H1 (cell line): ENCODE data around the gene BRICD5. TPM values are rescaled to one million over a fixed set of nuclear protein-coding genes. Genes with fewer than 3 reads are reported as not detected.
A peak's percentile ranks its signal among the peaks of the same experiment; 100 is the strongest.

ENCODE experiments used
- CTCF ChIA-PET: fragments of 300-600 bp; sonication (Branson Sonifier 250); formaldehyde crosslinking; loops from one replicate; lab custom pipeline; 2021; ENCODE audit not compliant: partially characterized antibody; lab: Charles Lee
- POLR2A ChIA-PET: fragments of 300-600 bp; sonication (Branson Sonifier 250); formaldehyde crosslinking; loops from one replicate; lab custom pipeline; 2021; ENCODE audit warnings: inconsistent platforms; ENCODE audit not compliant: partially characterized antibody; lab: Charles Lee
- DNase-seq, 2 experiments: peaks; one replicate each; pipeline versions ENCODE4 v3.0.0 to v3.0.0-alpha.2; 2010 to 2022; ENCODE audit warnings: low spot score in 2 of 2, low read depth in 1 of 2, mixed read lengths in 1 of 2
- FAIRE-seq: peaks from 2 replicates; lab custom pipeline; 2011; peaks lifted over from hg19 to GRCh38; lab: Jason Lieb, UNC
- H2AFZ ChIP-seq: 2 replicates; pipeline ENCODE4 v1.8.1; 2012; ENCODE audit warnings: low read length, inconsistent platforms
- H2AK5ac ChIP-seq: 2 replicates; pipeline ENCODE4 v1.6.1; 2013; ENCODE audit warnings: low read depth, low read length
- H2BK120ac ChIP-seq: replicated peaks from 2 replicates; pipeline ENCODE3; 2013; ENCODE audit warnings: low read depth, low read length, inconsistent platforms
- H2BK12ac ChIP-seq: 2 replicates; pipeline ENCODE4 v1.6.1; 2013; ENCODE audit warnings: low read depth, low read length
- H2BK15ac ChIP-seq: 2 replicates; pipeline ENCODE4 v1.6.1; 2013; ENCODE audit warnings: low read length
- H2BK20ac ChIP-seq: 2 replicates; pipeline ENCODE4 v1.6.1; 2013; ENCODE audit warnings: low read length
- H2BK5ac ChIP-seq: 2 replicates; pipeline ENCODE4 v1.6.1; 2013; ENCODE audit warnings: low read depth, low read length
- H3K14ac ChIP-seq: 2 replicates; pipeline ENCODE4 v1.6.1; 2013; ENCODE audit warnings: inconsistent platforms; ENCODE audit not compliant: insufficient read length
- H3K18ac ChIP-seq: 2 replicates; pipeline ENCODE4 v1.6.1; 2013; ENCODE audit warnings: low read length; ENCODE audit errors: extremely low read depth
- H3K23ac ChIP-seq: 2 replicates; pipeline ENCODE4 v1.6.1; 2013; ENCODE audit warnings: inconsistent platforms; ENCODE audit not compliant: insufficient read length
- H3K23me2 ChIP-seq: 2 replicates; pipeline ENCODE4 v1.6.1; 2013; ENCODE audit warnings: low read depth, low read length
- H3K27ac ChIP-seq: 2 replicates; pipeline ENCODE4 v1.6.1; 2011; ENCODE audit warnings: low read depth, low read length, inconsistent platforms
- H3K27me3 ChIP-seq, 4 experiments: replicated peaks in 1 of 4; 1 replicate in 1 of 4; 2 replicates in 3 of 4; pipeline versions ENCODE4 v1.6.1 to v1.8.1; 2011 to 2013; ENCODE audit warnings: low read length in 3 of 4, mild to moderate bottlenecking in 3 of 4, inconsistent platforms in 2 of 4, mixed read lengths in 2 of 4, moderate library complexity in 1 of 4; ENCODE audit not compliant: control insufficient read depth in 3 of 4, insufficient read depth in 3 of 4; ENCODE audit errors: extremely low read depth in 1 of 4
- H3K36me3 ChIP-seq, 4 experiments: 2 replicates each; pipeline versions ENCODE4 v1.6.1 to v1.8.1; 2011 to 2013; ENCODE audit warnings: mild to moderate bottlenecking in 4 of 4, low read length in 3 of 4, moderate library complexity in 2 of 4, control low read depth in 1 of 4, inconsistent platforms in 1 of 4; ENCODE audit not compliant: insufficient read depth in 4 of 4, control insufficient read depth in 2 of 4
- H3K4ac ChIP-seq: replicated peaks from 2 replicates; pipeline ENCODE3; 2013; ENCODE audit warnings: low read length, low read depth, mixed read lengths, inconsistent platforms; ENCODE audit not compliant: insufficient read length
- H3K4me1 ChIP-seq, 4 experiments: replicated peaks in 1 of 4; 1 replicate in 1 of 4; 2 replicates in 3 of 4; pipeline versions ENCODE4 v1.6.1 to v1.8.1; 2011 to 2013; ENCODE audit warnings: low read length in 3 of 4, inconsistent platforms in 2 of 4, mixed read lengths in 1 of 4; ENCODE audit not compliant: insufficient read depth in 4 of 4, control insufficient read depth in 3 of 4
- H3K4me2 ChIP-seq, 2 experiments: 2 replicates each; pipeline versions ENCODE4 v1.6.1 to v1.8.1; 2011 to 2013; ENCODE audit warnings: low read depth in 2 of 2, low read length in 2 of 2, control low read depth in 1 of 2, inconsistent platforms in 1 of 2, mild to moderate bottlenecking in 1 of 2; ENCODE audit not compliant: insufficient read depth in 1 of 2
- H3K4me3 ChIP-seq, 4 experiments: fragments of 200-600, 300-600 bp in 1 of 4; sonication (generic), shearing (Covaris generic), sonication (Bioruptor Twin) in 1 of 4; 2 replicates each; pipeline versions ENCODE4 v1.5.1 to v1.8.1; 2011 to 2016; ENCODE audit warnings: low read length in 4 of 4, low read depth in 3 of 4, control low read depth in 2 of 4, inconsistent platforms in 2 of 4, mild to moderate bottlenecking in 2 of 4, mixed read lengths in 1 of 4, moderate library complexity in 1 of 4; ENCODE audit not compliant: insufficient read depth in 2 of 4; ENCODE audit errors: extremely low read depth in 1 of 4
- H3K56ac ChIP-seq: replicated peaks from 2 replicates; pipeline ENCODE3; 2013; ENCODE audit warnings: low read depth, mild to moderate bottlenecking, mixed read lengths, low read length, inconsistent platforms; ENCODE audit not compliant: insufficient read length
- H3K79me1 ChIP-seq: 2 replicates; pipeline ENCODE4 v1.6.1; 2013; ENCODE audit warnings: low read depth, low read length, control low read depth
- H3K79me2 ChIP-seq, 2 experiments: 2 replicates each; pipeline versions ENCODE4 v1.6.1 to v1.8.1; 2012 to 2013; ENCODE audit warnings: low read length in 2 of 2, mild to moderate bottlenecking in 2 of 2, inconsistent platforms in 1 of 2; ENCODE audit not compliant: insufficient read depth in 2 of 2, control insufficient read depth in 1 of 2
- H3K9ac ChIP-seq, 4 experiments: replicated peaks in 1 of 4; 1 replicate in 1 of 4; 2 replicates in 3 of 4; pipeline versions ENCODE4 v1.6.1 to v1.8.1; 2011 to 2013; ENCODE audit warnings: low read depth in 3 of 4, low read length in 3 of 4, control low read depth in 2 of 4, mild to moderate bottlenecking in 2 of 4, moderate library complexity in 2 of 4, inconsistent platforms in 1 of 4; ENCODE audit errors: extremely low read depth in 1 of 4
- H3K9me3 ChIP-seq, 2 experiments: 2 replicates each; pipeline versions ENCODE4 v1.6.1 to v1.8.1; 2012 to 2013; ENCODE audit warnings: mild to moderate bottlenecking in 2 of 2, moderate library complexity in 2 of 2, control low read depth in 1 of 2, inconsistent platforms in 1 of 2, low read depth in 1 of 2, low read length in 1 of 2, mixed read lengths in 1 of 2; ENCODE audit not compliant: insufficient read depth in 2 of 2
- H4K20me1 ChIP-seq, 2 experiments: replicated peaks in 1 of 2; 2 replicates each; pipeline versions ENCODE3 to v1.8.1; 2011 to 2013; ENCODE audit warnings: inconsistent platforms in 2 of 2, low read length in 2 of 2, mild to moderate bottlenecking in 1 of 2; ENCODE audit not compliant: insufficient read depth in 2 of 2, control insufficient read depth in 1 of 2
- H4K5ac ChIP-seq: 2 replicates; pipeline ENCODE4 v1.6.1; 2013; ENCODE audit warnings: low read length, low read depth, mixed read lengths, inconsistent platforms; ENCODE audit not compliant: insufficient read length
- H4K8ac ChIP-seq: 2 replicates; pipeline ENCODE4 v1.8.0; 2013; ENCODE audit warnings: mild to moderate bottlenecking, moderate library complexity, low read length, inconsistent platforms; ENCODE audit not compliant: insufficient read depth; ENCODE audit errors: extremely low read depth
- H4K91ac ChIP-seq: replicated peaks from 2 replicates; pipeline ENCODE3; 2013; ENCODE audit warnings: low read length, mixed read lengths, inconsistent platforms; ENCODE audit not compliant: insufficient read length
- POLR2A ChIP-seq, 2 experiments: IDR thresholded peaks; 1 replicate in 1 of 2; 2 replicates in 1 of 2; pipeline ENCODE4 v1.6.1; 2011; ENCODE audit warnings: low read depth in 2 of 2, low read length in 2 of 2, mild to moderate bottlenecking in 2 of 2; ENCODE audit errors: control extremely low read depth in 1 of 2
- SP2 ChIP-seq: IDR thresholded peaks from 2 replicates; pipeline ENCODE4 v1.6.1; 2012; ENCODE audit warnings: mild to moderate bottlenecking, low read length, inconsistent platforms
- WGBS, 2 experiments: shearing (Covaris generic) in 1 of 2; methylation state at CpG; one replicate each; pipeline versions ENCODE4 v1.1.6 to v1.1.7; 2013 to 2015; ENCODE audit warnings: low lambda C conversion rate in 2 of 2, mixed read lengths in 2 of 2, inconsistent platforms in 1 of 2, low coverage in 1 of 2, missing lambda C conversion rate in 1 of 2; ENCODE audit not compliant: insufficient replicate concordance in 2 of 2, insufficient coverage in 1 of 2, insufficient read length in 1 of 2; ENCODE audit errors: extremely low coverage in 1 of 2, missing lambda C conversion rate in 1 of 2; 5-methylcytosine and 5-hydroxymethylcytosine counted together
- polyA plus RNA-seq, 7 experiments: library from polyadenylated mRNA; depleted of rRNA in 3 of 7; stranded (reverse) in 5 of 7; unstranded in 2 of 7; fragments of >200 nt in 5 of 7; fragments of 200-250 nt in 2 of 7; gene quantifications; 1 replicate in 5 of 7; 2 replicates in 1 of 7; 4 replicates in 1 of 7; pipeline versions ENCODE4 v1.2.1 to v1.2.3, GENCODE V29; 2011 to 2013; ENCODE audit warnings: missing spikeins in 2 of 7, mixed read lengths in 2 of 7
- total RNA-seq: library from RNA; stranded (reverse); fragmentation: NEBNext Ultra II Directional; extraction: Animal tissue kit (Norgen Biotek cat#: 25700); gene quantifications from 2 replicates; pipeline ENCODE4 v1.2.1, GENCODE V29; 2021

Gene BRICD5
- total and polyA plus RNA-seq, 2 of the 8 experiments (the other 6 are each of a cell fraction or from before 2014, with no cell fraction given) = 8.5 to 14.2 TPM

DNA sequence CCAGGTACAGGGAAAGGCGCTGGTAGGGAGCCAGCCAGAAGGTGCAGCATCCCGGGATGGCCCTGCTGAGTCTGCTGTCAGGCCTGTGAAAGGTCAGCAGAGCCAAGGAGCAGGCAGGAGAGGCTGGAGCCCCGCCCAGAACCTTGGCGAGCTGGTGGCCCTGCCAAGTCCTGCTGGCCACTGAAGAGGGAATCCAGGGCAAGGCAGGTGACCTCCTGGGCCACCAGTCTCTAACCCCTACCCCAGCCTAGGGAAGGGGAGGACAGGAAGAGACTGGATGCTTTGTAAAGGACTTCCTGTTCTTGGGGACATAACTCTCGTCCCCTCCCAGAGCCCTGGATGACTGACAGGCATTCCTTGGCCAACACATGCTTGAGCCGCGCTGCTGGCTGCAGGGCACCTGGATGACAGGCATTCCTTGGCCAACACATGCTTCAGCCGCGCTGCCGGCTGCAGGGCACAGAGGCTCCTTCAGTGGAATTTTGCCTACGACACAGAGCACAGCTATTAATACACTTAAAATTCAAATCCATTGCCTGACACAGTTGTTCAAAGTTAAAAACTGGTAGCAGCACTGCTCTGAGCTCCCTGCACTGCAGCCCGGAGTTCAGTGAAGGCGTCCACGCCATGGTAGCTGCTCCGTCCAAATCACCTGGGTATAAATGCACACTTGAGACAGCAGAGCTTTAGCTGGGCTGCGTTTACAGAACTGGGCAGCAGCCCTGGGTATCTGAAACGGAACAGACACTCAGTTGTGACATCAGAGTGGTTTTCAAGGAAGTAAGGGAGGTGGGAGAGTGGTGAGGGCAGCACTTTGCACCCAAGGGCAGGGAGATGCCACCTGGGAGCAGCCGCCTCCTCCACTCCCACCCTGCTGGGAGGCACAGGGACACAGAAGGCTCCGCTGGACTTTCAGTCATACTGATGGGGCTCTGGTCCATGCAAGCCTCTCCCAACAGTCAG is 2.0 kb upstream of the BRICD5 start:
- Histone ChIP-seq H3K23me2 (peaks cover 9% of the 10 kb centered on the region), H2BK5ac (no peak overlapping the region), H3K79me1 (peaks cover 4% of the 10 kb centered on the region), H3K27ac (no peak overlapping the region), H3K9me3 (no peaks in the 10 kb centered on the region), H3K4ac (no peak overlapping the region), H3K79me2 (peaks cover 3 to 18% of the 10 kb centered on the region in 2 experiments; a peak in 3 of 4 replicates), H3K56ac (no peak overlapping the region), H3K23ac (no peak overlapping the region), H4K8ac (peak overlapping the region; percentile 5; the same call in 1 of the 2 replicates), H2AFZ (no peak overlapping the region), H4K5ac (no peak overlapping the region), H3K27me3 (no peaks in the 10 kb centered on the region), H3K36me3 (peaks cover 7 to 33% (median 15%) of the 10 kb centered on the region in 4 experiments; a peak in 6 of 8 replicates), H3K4me1 (peaks cover 0 to 17% (median 5%) of the 10 kb centered on the region in 4 experiments; a peak in 5 of 7 replicates), H2BK15ac (no peak overlapping the region), H3K18ac (no peak overlapping the region), H2BK20ac (no peak overlapping the region), H3K4me3 (peak overlapping the region; percentile 74 to 92 (median 78); a peak in 5 of 8 replicates), H2AK5ac (no peak overlapping the region), H3K14ac (no peak overlapping the region), H4K20me1 (peaks cover 8 to 40% of the 10 kb centered on the region in 2 experiments), H3K4me2 (peak overlapping the region; percentile 80 to 84; a peak in 3 of 4 replicates), H2BK120ac (no peak overlapping the region), H3K9ac (peak overlapping the region in 1 of 4 experiments; percentile 63; a peak in 2 of 7 replicates), H4K91ac (no peak overlapping the region), H2BK12ac (no peak overlapping the region)
- 92% methylated on average over 19 of the region's 19 CpGs; no CpG with 5 or more reads in 1 of the 2 experiments for WGBS, 2 experiments
- POLR2A ChIA-PET = interaction anchor here (0.6 to 15.1 kb wide), 12 partner anchors 9 to 219 kb away, joined by 3 to 156 read pairs (median 3); partner anchors contain the start of genes CASKIN1, E4F1 and TRAF7
- CTCF ChIA-PET = interaction anchor here (0.9 to 1.2 kb wide), 2 partner anchors 17 to 44 kb away, joined by 3 to 6 read pairs; no protein-coding TSS in a partner anchor
- DNase-seq = no peak
- TF ChIP-seq SP2 (no peak), POLR2A (IDR thresholded peaks at IDR 0.05; ENCODE audit: control extremely low read depth in 1 of 2, low read depth in 2 of 2, low read length in 2 of 2) (peak in 1 of 2 experiments; percentile 24; a peak in 1 of 3 replicates)
- no peak for FAIRE-seq
